H54 (cell line): ENCODE data around the gene WFDC9.
"Not testable (repeated sequence)": the region's sequence is repeated elsewhere in the genome, so short reads cannot be mapped to it uniquely, and the experiment has no call there.

Experiments
- DNase-seq: peaks from one replicate; pipeline ENCODE4 v3.0.0; 2011; ENCODE audit warnings: low spot score, mixed read lengths; ENCODE audit not compliant: insufficient read length
- FAIRE-seq: peaks from 3 replicates; lab custom pipeline; 2011; peaks lifted over from hg19 to GRCh38; lab: Jason Lieb, UNC
- POLR2A ChIP-seq: IDR thresholded peaks from 2 replicates; pipeline ENCODE4 v1.6.1; 2011; ENCODE audit warnings: low read depth, mild to moderate bottlenecking, low read length

Gene WFDC9

GRCh38 chr20:45578231-45578630, 52.9 kb downstream of the WFDC9 start:
- no peak for TF ChIP-seq POLR2A
- FAIRE-seq (no peak), DNase-seq (no peak)

- no peak for TF ChIP-seq POLR2A
- DNase-seq (no peak), FAIRE-seq (no peak)
Measured at GRCh38 chr20:45576995-45577394, 54.1 kb downstream of the WFDC9 start.

GRCh38 chr20:45575931-45576330, 55.2 kb downstream of the WFDC9 start:
- no peak for DNase-seq
- FAIRE-seq: no peak

DNA sequence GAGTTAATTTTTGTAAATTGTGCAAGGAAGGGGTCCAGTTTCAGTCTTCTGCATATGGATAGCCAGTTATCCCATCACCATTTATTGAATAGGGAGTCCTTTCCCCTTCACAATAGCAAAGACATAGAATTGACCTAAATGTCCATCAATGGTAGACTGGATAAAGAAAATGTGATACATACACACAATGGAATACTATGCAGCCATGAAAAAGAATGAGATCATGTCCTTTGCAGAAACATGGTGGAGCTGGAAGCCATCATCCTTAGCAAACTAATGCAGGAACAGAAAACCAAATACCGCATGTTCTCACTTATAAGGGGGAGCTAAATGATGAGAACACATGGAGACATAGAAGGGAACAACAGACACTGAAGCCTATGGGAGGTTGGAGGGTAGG, 61.4 kb downstream of the WFDC9 start:
- FAIRE-seq: not testable (repeated sequence)

More at GRCh38 chr20:45575931-45576330, 55.2 kb downstream of the WFDC9 start:
- TF ChIP-seq POLR2A: no peak

GRCh38 chr20:45564760-45565276, 66.3 kb downstream of the WFDC9 start:
- no peak for FAIRE-seq
- no peak for DNase-seq
- TF ChIP-seq POLR2A: no peak

More for the DNA sequence above, 61.4 kb downstream of the WFDC9 start:
- not testable (repeated sequence) for DNase-seq
